Stimulated activated CD4-positive, alpha-beta T cell treated with anti-CD3 and anti-CD28 coated beads, Interleukin-4, amount 100 ng/mL, for 24 hours (primary cell): ENCODE results near the gene TCF3.
"Not testable (repeated sequence)": the region's sequence is repeated elsewhere in the genome, so short reads cannot be mapped to it uniquely, and the experiment has no call there.

Source experiments
- DNase-seq: peaks from one replicate; pipeline ENCODE4 v3.0.0-alpha.2; 2020

TCF3 gene

DNA sequence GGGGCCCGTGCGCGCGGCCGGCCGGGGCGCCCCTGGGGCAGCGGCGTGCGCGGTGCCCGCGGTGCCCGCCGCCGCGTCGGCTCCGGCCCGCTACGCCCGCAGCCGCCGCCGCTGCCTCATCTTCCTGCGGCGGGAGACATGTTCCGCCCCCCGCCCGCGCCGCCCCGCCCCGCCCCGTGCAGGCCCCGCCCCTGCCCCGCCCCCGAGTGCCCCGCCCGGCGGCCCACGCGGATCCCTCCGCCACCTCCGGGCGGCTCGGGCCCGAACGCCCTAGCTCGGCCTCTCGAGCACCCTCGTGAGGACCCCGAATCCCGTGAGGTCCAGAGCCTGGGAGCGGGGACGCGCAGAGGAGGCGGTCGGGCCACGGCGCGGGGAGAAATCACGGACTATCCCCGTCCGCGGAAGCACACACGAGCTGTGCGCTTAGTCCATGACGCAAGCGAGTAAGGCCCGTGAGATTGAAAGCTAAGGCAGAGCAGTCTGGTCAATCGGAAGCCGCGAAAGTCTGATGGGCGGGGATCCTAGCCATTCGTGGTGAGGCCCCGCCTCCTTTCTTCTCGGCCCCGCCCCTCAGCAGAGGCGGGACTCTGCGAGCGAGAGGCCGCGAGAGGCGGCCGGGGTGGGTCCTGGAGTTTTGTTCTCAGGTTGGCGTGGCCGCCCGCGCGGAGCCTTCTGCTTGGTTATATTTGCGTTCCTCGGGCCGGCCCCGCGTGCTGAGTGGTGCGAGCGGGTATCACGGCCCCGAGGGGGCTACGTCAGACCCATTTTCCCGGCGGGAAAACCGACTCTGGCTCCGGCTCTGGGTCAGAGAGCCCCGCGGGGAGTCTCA lies at the start of gene TCF3:
TCF3 (minus strand) TSS at position 145 of the 829 bp plus-strand sequence. CDS start 2,367 bp downstream, outside the sequence.
- DNase-seq: peak; percentile 98

DNA sequence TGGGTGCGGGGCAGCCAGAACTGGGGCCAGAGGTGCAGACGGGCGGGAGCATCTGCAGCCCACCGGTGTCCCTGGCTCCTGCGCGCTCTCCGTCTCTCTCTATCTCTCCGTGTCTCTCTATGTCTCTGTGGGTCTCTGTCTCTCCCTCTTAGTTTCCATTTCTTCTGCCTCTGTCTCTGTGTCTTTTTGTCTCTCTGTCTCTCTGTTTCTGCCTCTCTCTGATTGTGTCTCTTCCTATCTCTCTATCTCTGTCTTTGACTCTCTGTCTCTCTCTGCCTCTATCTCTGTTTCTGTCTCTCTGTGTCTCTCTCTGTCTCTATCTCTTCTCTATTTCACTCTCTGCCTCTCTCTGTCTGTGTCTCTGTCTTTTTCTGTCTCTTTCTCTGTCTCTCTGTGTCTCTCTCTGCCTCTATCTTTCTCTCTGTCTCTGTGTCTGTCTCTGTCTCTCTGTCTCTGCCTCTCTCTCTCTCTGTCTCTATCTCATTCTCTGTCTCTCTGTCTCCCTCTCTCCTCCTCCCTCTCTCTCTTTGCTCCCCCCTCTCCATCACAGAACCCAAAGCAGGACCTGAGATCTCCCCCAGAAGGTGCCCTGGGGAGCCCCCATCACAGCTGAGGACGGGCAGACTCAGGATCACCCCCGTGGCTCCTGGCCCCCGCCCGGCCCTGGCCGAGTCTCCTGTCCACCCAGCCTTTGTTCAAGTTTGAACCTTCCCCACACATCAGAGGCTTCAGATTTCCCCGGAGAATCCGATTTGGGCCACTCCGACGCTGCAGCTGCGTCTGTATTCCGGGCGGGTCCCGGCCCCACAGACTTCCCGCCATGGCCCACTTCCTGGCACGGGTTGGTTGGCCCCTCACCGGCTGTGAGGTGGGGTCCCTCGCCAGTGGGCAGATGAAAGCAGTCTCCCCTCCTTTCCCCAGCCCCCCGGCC lies 48.6 kb upstream of the TCF3 start:
- no peak for DNase-seq

DNA sequence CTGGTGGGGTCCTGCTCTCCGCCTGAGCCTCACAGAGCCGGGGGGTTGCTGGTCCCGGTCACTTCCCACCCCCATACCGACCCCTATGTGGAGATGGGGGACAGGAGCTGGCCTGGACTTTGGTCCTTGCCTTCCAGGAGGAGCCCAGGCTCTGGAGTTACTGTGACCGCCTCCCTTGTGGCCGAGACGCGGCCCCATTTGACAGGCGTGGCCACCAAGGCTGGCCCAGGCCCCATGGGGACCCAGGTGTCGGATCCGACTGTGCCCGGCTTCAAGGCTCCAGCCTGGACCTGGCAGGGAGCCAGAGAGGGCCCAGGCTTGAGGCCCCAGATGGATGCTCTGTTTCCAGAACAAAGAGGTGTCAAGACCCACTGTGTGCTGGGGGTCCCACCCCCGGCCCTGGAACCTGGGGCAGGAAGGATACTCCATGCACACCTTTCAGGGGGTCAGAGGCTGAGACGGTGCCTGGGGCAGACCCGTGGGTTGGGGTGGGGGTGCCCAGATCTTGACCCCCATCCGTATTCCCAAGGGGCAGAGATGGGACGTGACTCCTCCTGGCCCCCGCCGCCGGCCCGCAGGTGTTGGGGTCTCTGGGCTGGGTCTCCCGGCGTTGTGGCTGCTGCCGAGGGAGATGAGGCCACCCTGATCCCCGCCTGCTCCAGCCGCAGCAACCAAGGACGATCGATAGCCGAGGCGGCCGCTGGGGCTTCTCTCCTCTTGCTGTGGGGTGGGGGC lies 47.8 kb upstream of the TCF3 start:
- DNase-seq: no peak

DNA sequence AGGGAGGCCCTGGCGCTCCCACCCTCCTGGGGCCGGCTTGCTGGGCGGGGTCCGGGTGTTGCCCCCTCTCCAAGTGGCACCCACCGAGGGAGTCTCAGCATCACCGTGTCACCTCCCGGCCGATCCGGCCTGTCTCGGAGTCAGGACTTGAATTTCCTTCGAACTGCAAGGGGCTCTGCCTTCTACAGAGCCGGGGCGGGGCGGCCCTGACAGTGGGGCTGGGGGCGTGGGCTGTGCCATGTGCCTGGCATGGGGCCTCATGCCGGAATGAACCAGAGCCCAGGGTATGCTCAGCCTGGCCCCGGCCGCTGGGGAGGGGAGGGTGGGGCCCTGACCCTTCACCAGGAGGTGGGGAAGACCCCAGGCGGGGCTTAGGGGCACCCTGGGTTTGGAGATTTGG lies 47.0 kb upstream of the TCF3 start:
- no peak for DNase-seq

DNA sequence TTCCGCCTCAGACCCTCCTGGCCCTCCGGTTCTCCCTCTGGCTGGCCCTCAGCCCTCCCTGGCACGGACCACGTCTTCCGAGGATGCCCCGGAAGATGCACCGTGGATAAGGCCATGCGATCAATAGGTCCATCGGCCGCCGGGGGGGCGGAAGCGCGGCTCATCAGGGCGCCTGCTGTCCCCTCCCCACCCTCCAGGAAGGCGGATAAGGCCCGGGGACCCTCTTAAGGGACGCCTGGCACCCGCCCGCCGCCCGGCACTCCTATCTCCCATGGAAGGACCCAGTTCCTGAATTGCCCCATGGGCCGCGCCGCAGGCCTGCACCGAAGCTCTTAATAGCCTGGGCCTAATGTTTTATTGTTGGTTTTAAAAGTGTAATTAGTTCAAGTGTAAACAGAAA lies 46.2 kb upstream of the TCF3 start:
- no peak for DNase-seq

DNA sequence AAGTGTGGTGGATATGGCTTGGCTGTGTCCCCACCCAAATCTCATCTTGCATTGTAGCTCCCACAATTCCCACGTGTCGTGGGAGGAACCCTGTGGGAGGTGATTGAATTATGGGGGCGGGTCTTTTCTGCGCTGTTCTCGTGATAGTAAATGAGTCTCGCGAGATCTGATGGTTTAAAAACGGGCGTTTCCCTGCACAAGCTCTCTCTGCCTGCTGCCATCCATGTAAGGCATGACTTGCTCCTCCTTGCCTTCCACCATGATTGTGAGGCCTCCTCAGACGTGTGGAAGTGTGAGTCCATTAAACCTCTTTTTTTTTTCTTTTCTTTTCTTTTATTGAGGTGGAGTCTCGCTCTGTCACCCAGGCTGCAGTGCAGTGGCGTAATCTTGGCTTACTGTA lies 43.1 kb upstream of the TCF3 start:
- DNase-seq: not testable (repeated sequence)

DNA sequence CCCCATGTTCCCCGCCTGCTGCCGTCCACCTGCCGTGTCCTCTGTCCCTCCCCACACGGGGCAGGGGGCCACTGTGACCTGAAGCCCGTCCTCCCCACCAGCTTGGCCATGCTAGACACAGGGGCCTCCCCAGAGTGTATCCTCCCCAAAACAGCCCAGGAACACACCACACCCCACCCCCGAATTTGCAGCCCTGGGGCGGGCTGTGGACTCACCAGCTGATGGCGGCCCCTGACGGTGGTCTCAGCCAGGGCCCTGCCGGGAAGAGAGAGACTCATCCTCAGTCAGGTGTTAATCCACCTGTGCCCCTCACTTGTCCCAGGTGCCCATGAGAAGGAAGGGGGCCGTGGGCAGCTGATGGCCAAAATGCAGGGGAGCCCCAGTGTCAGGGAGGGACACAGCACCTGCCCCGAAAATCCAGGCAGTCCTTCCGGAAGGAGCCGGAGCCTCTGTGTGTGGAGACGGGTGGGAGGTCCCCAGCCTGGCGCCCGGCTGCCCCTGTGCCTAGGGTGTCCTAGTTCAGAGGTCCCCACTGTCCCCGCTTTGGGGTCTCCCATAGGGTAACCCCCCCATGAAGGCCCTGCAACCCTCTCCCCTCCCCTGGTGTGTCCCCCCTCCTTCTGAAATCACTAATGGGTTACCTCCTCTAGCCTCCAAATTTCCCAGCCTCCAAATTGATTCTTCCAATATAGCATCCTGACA lies 39.3 kb upstream of the TCF3 start:
- DNase-seq: no peak

DNA sequence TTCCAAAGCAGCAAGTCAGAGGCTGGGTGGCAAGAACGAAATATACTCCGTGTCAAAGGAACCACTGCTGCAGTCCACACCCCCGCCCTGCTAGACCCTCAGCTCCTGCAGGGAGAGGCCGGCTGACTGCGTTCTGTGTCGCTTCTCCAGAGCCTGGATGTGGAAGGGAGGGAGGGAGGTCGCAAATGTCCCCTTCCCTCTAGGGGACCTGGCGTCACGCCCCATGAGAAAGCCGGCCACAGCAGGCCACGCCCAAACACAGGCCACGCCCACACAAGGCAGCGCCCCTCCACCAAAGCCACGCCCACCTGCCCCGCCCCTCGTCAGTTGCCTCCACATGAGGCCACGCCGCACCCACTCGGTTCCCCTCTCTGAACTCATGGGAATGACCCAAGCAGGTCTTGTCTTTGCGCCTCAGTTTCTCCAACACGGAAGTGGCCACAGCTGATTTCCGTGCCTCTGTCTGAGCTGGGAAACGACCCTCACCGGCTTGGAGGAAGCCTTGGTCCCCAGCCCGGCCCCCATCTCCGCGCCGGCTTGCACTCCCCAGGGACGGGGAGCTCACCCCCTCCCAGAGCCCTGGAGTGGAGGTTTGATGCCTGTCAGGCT lies 38.4 kb upstream of the TCF3 start:
- DNase-seq: peak; percentile 70

DNA sequence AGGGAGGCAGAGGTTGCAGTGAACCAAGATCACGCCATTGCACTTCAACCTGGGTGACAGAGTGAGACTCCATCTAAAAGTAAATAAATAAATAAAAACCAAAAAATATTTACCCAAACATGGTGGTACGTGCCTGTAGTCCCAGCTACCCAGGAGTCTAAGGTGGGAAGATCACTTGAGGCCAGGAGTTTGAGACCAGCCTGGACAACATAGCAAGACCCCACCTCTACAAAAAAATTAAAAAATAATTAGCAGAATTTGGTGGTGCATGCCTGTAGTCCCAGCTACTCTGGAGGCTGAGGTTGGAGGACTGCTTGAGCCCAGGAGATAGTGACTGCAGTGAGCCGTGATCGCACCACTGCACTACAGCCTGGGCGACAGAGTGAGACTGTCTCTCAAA lies 33.4 kb upstream of the TCF3 start:
- DNase-seq: not testable (repeated sequence)

DNA sequence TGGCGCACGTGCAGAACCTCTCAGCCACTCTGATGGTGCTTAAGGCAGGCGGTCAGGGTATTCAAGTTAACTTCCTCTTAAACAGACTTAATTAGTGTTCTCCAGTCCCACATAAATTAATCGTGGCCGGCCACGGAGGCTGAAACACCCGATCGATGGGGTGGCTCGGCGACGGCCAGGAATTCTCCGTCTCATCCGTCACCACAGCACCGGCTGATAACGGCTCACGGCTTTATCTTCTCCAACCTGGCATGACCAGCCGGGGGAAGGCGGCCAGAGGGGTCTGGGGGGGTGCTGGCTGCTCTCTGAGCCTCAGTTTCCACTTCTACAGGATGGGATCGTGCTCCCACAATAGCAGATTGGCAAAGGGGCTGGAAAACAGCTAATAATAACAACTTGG lies 32.6 kb upstream of the TCF3 start:
- no peak for DNase-seq

DNA sequence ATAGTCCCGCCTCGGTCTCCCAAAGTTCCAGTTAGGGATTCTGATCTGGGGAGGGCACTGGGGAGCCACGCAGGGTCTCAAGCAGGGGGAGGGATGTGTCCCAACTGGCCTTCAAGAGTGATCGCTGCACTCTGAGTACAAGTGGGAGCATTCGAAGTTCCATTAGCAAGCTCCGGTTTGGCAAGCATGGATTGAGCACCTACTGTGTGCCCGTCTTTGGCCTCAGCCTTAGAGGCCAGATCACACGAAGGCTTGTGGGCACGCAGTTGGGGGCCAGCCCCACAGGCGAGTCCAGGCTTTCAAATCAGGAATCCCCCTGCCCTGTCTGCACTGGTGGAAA lies 32.1 kb upstream of the TCF3 start:
- no peak for DNase-seq

DNA sequence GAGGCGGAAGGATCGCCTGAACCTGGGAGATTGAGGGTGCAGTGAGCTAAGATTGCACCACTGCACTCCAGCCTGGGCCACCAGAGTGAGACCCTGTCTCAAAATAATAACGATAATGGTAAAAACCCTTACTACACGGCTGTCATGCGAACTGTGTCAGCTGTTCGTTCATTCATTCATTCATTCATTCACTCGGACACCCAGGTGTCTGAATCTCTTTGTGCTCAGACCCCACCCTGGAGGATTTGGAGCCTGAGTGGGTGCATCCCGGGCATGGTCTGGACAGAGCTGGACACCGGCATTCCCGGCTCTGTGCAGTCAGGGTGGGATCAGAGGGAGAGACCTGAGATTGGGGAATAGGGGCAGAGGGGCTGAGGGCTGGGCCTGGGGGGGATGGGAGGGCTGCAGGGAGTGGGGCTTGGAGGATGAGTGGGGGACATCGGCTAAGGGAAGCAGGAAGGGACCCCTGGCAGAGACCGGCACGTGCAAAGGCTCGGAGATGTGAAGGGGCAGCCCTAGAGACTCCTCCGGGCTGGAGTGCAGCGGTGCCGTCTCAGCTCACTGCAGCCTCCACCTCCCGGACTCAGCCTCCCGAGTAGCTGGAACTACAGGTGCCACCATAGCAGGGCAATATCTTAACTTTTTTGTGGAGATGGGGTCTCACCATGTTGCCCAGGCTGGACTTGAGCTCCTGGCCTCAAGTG lies 31.6 kb upstream of the TCF3 start:
- no peak for DNase-seq

DNA sequence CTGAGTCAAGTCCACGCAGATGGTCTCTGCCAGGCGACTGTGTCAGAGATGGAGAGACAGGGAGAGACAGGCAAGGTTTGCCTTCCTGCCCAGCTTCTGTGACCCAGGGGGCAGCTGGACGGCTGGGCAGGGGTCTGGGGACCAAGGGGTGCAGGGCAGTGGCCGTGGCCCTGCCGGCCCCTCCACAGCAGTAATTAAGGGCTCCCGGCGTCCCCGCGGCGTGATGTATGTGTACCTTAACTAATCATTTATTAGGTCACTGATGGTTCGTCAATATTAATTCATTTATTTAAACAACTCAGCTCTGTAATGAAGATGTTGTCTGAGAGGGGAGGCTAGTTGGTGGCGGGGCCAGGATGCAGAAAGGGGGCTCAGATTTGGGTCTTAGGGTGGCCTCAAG lies 28.6 kb upstream of the TCF3 start:
- no peak for DNase-seq

DNA sequence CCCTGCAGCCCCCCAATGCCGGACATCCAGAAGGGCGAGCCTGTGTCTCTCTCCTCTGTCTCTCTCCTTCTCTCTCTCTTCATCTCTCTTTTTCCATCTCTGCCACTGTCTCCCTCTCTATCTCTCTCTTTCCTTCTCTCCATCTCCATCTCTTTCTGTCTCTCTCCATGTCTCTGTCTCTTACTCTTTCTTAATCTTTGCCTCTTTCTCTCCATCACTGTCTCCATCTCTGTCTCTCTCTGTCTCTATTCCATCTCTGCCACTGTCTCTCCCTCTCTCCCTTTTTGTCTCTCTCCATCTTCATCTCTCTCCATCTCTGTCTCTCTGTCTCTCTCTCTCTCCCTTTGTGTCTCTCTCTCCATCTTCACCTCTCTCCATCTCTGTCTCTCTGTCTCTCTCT lies 25.7 kb upstream of the TCF3 start:
- no peak for DNase-seq

DNA sequence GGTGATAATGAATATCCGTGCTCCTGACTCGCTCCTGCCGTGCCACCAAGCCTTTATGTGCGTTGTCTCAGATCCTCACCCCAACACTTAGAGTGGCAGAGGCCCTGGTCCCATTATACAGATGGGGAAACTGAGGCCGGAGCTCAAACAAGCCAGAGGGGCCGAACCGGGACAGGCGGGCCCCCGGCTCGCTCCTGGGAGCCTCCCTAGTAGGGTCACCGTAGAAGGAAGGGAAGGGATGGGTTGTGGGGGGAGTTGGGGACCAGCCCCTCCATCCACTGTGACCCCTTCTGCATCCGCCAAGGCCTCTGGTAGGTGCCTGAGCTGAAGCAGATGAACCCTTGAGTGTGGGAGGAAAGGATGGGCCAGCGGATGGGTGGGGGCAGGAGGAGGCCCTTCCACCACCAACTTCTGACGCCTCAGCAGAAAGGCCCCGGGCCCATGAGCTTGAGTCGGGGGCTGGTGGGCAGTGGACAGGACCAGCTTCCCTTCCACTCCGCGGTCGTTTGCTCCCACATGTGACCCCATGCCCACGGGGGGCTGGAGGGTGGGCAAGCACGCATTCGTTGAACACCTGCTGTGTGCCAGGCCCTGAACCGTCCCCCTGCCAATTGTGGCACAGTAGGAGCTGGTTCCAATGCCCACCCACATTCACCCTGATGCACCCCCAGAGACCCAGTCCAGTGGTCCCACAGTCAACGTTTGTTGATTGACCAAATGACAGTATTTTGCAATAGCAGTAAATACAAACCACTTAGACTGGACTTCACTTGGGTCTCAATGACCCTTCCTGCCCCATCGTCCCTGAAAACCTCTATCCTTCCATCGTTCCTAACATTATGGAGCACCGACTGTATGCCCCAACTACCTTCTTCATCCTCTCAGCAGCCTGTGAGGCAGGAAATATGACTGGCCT lies 24.2 kb upstream of the TCF3 start:
- no peak for DNase-seq

DNA sequence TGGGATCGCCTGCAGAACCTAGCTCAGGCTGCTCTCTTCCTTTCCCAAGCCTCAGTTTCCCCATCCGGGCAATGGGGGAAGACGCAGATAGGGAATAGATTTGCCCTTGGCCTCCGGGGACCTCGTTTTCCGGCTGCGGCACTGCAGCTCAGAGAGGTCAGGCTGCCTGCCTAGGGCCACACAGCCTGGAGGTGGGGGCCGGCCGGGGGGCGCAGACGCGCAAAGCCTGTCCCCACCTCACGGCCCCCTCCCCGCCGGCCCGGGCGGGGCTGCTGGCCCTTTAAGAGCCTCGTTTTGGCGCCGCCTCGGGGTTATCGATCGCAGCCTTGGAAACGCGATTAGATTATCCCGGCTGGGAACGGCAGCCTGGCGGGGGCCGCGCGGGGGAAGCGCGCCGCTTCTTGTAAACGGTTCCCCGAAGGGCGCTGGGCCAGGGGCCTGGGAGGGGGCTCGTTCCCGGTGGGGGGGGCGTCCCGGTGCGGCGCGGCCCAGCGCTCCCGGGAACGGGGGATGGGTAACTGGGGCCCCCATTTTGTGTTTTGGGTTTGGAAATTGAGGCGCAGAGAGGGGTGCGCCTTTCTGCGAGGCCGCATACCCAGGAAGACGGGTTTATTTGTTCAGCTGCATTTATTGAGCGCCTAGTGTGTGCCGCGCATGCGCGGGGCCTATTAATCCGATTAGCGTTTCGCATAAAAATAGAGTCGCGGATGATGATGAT lies 23.4 kb upstream of the TCF3 start:
- DNase-seq: no peak

DNA sequence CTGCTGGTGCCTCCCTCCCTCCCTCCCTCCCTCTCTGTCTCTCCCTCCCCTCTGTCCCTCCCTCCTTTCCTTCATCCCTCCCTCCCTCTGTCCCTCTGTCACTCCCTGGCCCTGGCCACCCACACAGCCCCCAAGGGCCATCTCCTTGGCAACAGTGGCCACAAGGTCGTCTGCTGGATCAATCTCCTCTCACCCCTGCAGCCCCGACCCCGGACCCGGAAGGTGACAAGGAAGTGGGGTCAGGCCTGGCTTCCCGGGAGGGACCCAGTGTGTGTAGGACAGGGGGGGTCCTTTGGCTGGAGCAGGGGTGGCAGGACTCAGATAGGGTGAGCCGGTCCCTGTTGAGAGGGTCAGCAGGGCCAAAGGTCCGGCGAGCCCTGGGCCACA lies 21.9 kb upstream of the TCF3 start:
- DNase-seq: no peak

DNA sequence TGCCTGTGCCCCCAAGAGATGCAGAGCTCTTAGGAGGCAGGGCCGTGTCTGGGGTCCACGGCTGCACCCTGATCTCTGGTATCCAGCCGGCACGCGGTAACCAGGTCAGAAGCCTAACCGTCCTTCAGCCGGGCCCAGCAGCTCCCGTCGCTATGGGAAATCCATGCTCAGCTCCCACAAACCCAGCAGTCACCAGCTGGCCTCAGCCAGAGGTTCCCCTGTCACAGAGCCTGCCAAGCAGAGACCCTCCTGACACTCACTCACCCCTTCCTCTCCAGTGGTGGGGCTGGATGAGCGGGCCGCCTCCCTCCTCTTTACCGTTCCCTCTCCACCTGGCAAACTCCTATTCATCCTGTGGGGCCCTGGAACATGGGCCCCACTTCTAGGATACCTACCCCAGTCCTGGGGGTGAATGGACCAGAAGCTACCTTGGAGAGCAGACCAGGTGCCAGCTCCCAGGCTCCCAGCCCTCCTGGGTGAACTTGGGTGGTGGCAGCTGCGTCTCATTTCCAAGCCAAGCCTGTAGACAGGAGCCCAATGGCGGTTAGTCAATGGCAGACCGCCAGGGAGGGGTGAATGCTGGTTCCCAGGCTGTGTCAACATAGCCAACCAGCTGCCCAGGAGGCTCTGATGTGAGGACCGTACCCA lies 21.4 kb upstream of the TCF3 start:
- DNase-seq: no peak
